GM12874 (cell line): ENCODE measurements around the gene RALGPS1.

Experiments used
- TF ChIP-seq, protein P1 (sequence below): IDR thresholded peaks from 2 replicates; pipeline ENCODE4 v1.5.1; 2011; ENCODE audit warnings: low read depth, mild to moderate bottlenecking, control low read depth, low read length, moderate library complexity; ENCODE audit not compliant: insufficient read depth

RALGPS1 gene

DNA sequence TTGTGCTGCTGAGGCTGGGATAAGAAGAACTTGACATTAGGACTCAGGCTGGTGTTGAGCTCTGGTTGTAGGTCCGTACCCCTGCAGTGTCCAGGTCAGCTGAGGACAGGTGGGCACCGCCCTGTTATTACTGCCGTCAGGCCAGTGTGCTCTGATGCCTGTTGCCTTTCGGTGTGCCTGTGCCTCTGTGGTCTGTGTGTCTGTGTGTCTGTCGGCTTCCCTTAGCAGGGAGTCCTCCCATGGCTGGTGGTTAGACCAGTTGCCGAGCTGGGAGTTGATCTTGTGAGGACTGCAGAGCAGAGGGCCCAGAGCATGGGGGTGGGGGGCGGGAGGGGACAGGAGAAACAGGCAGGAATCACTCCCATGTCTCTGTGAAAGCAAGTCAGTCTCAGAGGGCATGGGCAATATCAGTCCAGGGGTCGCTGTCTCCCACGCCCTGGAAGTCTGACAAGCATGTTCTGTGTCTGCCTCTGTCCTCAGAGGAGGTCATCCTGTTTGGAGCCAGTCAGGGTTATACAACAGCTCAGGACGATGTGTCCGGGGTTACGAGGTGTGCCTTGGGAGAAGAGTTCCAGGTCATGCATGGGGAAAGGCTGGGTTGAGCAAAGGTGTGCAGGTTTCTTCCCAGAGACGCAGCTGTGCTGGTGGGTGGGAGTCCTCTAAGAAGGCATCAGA, 282.7 kb downstream of the RALGPS1 start:
- TF ChIP-seq, protein P1, sequence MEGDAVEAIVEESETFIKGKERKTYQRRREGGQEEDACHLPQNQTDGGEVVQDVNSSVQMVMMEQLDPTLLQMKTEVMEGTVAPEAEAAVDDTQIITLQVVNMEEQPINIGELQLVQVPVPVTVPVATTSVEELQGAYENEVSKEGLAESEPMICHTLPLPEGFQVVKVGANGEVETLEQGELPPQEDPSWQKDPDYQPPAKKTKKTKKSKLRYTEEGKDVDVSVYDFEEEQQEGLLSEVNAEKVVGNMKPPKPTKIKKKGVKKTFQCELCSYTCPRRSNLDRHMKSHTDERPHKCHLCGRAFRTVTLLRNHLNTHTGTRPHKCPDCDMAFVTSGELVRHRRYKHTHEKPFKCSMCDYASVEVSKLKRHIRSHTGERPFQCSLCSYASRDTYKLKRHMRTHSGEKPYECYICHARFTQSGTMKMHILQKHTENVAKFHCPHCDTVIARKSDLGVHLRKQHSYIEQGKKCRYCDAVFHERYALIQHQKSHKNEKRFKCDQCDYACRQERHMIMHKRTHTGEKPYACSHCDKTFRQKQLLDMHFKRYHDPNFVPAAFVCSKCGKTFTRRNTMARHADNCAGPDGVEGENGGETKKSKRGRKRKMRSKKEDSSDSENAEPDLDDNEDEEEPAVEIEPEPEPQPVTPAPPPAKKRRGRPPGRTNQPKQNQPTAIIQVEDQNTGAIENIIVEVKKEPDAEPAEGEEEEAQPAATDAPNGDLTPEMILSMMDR: no peak

DNA sequence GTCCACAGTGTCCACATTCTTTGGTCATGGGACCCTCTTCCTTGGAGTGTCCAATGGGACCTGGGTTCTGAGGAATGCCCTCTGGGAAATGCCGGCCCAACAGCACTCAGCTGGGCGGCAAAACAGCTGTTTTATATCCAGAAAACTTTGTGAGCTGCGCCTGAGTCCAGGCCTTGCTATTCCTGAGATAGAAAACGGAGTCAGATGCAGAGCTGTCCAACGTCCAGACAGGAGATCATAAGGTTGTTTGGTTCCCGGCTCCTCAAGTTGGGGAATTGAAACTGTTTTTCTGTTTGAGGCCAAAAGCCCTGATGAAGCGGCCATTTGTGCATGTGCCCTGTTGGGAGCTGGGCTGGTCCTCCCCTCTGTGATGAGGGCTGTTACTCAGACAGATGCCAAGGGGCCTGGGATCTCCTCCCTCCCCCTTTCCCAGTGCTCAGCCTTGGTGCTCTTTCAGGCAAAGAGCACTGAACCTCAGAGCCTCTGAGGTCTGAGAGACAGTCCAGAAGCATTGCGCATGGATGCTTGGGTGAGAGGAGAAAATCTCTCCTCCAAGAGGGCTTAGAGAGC, 283.4 kb downstream of the RALGPS1 start:
- TF ChIP-seq, protein P1: no peak

DNA sequence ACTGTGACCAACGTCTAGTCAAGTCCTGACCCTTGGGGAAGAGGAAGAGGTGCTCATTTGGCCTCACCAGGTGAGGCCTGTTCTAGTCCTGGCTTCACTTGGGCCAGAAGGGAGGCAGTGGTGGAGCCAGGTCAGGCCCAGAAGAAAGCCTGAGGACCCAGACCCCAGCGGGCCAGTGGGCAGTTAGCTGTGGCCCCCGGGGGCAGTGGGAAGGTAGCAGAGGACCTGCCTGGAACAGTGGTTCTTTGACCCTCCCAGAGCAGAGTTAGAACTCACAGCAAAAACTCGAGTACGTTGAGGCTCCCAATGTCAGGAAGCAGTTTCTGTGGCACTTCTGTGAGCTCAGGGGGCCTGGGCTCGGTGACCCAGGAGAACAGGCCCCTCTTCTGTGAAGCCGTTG, 284.0 kb downstream of the RALGPS1 start:
- TF ChIP-seq, protein P1: no peak

DNA sequence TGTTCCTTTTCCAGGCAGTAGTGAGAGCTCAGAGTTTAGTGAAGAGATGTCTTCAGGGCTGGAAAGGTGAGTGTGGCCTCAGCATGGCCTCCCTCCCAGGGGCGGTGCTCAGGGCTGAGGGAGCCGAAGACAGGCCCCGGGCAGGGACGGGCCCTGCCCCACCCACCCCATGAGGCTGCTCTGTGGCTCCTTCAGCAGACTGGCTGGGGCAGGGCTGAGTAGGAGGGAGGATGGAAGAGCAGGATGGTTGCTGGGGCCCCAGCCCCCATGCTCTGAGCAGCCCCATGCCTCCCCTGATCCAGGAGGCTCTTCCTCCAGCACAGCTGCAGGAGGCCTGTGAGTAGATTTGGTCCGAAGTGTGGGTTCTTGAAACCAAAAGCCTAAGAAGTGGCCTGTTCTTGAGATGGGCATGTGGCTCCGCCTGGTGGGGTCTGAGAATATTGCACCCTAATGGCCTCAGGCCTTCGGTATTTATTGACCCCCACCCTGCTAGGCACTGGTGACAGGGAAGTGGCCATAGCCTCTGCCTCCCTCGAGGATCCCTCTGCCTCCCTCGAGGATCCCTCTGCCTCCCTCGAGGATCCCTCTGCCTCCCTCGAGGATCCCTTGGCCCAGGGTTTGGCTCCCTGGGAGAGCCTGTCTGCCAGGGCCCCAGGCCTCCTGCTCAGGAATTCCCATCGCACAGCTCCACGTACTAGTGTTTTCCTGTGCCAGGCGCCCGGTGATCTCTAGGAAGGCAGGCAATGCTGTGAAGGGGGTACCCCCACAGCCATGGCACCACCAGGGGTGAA, 284.6 kb downstream of the RALGPS1 start:
- TF ChIP-seq, protein P1: peak; percentile 91

DNA sequence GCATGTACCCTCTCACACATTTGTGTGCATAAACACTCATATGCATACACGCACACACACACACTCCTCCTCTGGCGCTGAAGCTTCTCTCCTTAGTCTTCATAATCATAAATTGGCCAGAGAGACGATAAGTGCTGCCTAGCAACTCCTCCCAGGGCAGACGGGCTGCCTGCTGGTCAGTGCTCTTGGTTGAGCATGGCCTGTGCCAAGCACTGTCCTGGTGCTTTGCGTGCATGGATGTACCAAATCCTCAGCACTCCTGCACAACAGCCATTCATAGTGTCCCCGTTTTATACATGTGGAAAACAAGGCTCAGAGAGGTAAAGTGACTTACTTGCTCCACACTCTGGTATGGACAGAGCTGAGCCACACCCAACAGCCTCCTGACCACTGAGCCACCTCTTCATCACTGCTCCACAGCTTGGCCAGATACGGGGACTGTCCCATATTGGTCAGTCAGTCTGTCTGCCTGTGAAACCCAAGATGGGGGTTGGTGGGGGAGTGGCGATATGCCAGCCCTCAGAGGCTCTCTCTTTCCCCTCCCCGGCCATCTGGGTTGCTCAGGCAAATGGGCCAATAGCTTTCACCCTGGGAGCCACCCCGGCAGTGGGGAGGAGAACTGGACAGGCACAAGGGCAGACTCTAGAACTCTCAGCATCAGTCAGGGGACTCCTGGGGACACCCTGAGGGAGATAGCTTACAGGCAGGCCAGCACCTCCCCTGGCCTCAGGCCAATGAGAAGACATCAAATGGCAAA, 285.7 kb downstream of the RALGPS1 start:
- TF ChIP-seq, protein P1: no peak

DNA sequence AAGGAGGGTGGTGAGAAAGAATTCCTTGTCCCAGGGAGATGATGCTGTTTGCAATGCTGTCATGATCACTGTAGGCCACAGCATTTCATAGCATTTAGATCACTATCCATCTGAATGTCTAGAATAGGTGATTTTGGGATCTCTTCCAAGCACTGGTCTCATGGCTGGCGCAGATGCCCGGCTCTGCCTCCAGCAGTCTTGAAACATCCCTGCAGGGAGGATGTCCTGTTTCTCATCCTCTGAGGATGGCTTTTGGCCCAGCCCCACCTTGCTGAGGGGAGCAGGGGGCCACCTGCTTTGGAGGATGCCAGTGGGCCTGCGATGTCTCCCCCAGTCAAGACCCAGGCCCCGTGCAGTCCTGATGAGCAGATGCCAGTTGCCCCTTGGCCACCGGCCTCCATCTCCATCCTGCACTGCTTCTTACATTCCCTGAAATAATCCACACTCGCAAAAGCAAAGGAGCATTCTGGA, 286.5 kb downstream of the RALGPS1 start:
- TF ChIP-seq, protein P1: no peak

DNA sequence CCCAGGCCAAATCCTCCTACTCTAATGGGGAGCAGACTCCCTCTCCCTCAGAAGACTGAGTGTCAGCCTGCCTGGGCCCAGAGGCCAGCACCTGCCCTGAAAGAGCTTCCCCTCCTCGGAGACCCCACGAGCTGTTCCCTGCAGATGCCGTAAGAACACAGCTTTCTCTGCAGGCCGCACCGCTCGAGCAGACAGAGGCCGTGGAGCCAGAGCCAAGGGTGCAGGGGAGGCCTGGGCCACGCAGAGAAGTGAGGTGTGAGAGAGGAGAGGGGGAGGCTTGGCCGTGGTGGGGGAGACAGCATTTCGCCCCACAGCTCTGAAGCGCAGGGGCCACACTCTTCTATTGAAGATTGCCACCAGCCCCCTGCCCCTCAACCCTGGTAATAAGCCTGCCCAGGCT, 287.1 kb downstream of the RALGPS1 start:
- TF ChIP-seq, protein P1: no peak
